OCI-LY7 (cell line): ENCODE results near the gene SLC38A3. TPM values are rescaled to one million over a fixed set of nuclear protein-coding genes. Genes with fewer than 3 reads are reported as not detected.

Experiments used
- BruUV-seq: library from RNA; stranded (reverse); fragments of 400-500 nt; replicated peaks from 2 replicates; lab custom pipeline; 2021; lab: Mats Ljungman, UMichigan
- CTCF ChIA-PET: fragments of 300-600 bp; sonication (Branson Sonifier 250); formaldehyde crosslinking; loops from one replicate; lab custom pipeline; 2022; ENCODE audit warnings: antibody characterized with exemption; ENCODE audit not compliant: unreplicated experiment; lab: Charles Lee
- POLR2A ChIA-PET: fragments of 300-600 bp; sonication (Branson Sonifier 250); formaldehyde crosslinking; loops from one replicate; lab custom pipeline; 2022; ENCODE audit warnings: antibody characterized with exemption; lab: Charles Lee
- DNase-seq: peaks from one replicate; pipeline ENCODE4 v3.0.0-alpha.2; 2015; ENCODE audit warnings: low spot score
- H2AFZ ChIP-seq: fragments of 200-600 bp; sonication (generic), shearing (Covaris generic); 2 replicates; pipeline ENCODE4 v1.6.1; 2014; ENCODE audit warnings: mild to moderate bottlenecking, antibody characterized with exemption, low read length, moderate library complexity
- H3K27ac ChIP-seq: fragments of 200-600 bp; sonication (generic); 2 replicates; pipeline ENCODE4 v1.5.1; 2014; ENCODE audit warnings: mixed run types, low read depth, mild to moderate bottlenecking, moderate library complexity, low read length, inconsistent platforms; ENCODE audit not compliant: poor library complexity, severe bottlenecking
- H3K36me3 ChIP-seq: fragments of 200-600 bp; sonication (generic); 2 replicates; pipeline ENCODE4 v1.6.1; 2014; ENCODE audit warnings: mild to moderate bottlenecking, antibody characterized with exemption, low read length, moderate library complexity, mixed read lengths; ENCODE audit not compliant: insufficient read depth
- H3K4me1 ChIP-seq: fragments of 200-600 bp; sonication (generic); 2 replicates; pipeline ENCODE4 v1.5.1; 2014; ENCODE audit warnings: mild to moderate bottlenecking, low read length; ENCODE audit not compliant: insufficient read depth, poor library complexity, severe bottlenecking
- H3K4me2 ChIP-seq: fragments of 200-600 bp; sonication (generic); 2 replicates; pipeline ENCODE4 v1.6.1; 2014; ENCODE audit warnings: mild to moderate bottlenecking, low read length
- H3K4me3 ChIP-seq: fragments of 200-600 bp; sonication (generic); 2 replicates; pipeline ENCODE4 v1.5.1; 2014; ENCODE audit warnings: mild to moderate bottlenecking, low read depth, low read length; ENCODE audit not compliant: poor library complexity, severe bottlenecking
- H3K79me2 ChIP-seq: fragments of 200-600 bp; sonication (generic); 2 replicates; pipeline ENCODE4 v1.6.1; 2016; ENCODE audit warnings: low read depth, mild to moderate bottlenecking, low read length, moderate library complexity, mixed read lengths; ENCODE audit not compliant: insufficient read depth
- H3K9me2 ChIP-seq: fragments of 200-600 bp; sonication (generic); 2 replicates; pipeline ENCODE4 v1.6.1; 2016; ENCODE audit warnings: mild to moderate bottlenecking, low read length, mixed read lengths; ENCODE audit not compliant: insufficient read depth
- H3K9me3 ChIP-seq: fragments of 200-600 bp; sonication (generic); 2 replicates; pipeline ENCODE4 v1.6.1; 2014; ENCODE audit warnings: mild to moderate bottlenecking, mixed run types, low read length, mixed read lengths
- H4K20me1 ChIP-seq: fragments of 200-600 bp; sonication (generic); 2 replicates; pipeline ENCODE4 v1.6.1; 2014; ENCODE audit warnings: mild to moderate bottlenecking, antibody characterized with exemption, low read length, moderate library complexity, mixed read lengths; ENCODE audit not compliant: insufficient read depth
- CTCF ChIP-seq: fragments of 200-600 bp; sonication (generic); conservative IDR thresholded peaks from 2 replicates; pipeline ENCODE4 v1.5.1; 2014; ENCODE audit warnings: mild to moderate bottlenecking, antibody characterized with exemption, low read length, moderate library complexity, mixed read lengths
- EZH2phosphoT487 ChIP-seq: fragments of 200-600 bp; sonication (generic); IDR thresholded peaks from 2 replicates; pipeline ENCODE4 v1.6.1; 2018; ENCODE audit warnings: low read depth, borderline replicate concordance, mild to moderate bottlenecking, mixed run types, antibody characterized with exemption, low read length, moderate library complexity, mixed read lengths
- intact Hi-C: fragments of 100-400 bp; cut with micrococcal nuclease; formaldehyde crosslinking; loops from one replicate; pipeline ENCODE4 v1.10.0; 2022; ENCODE audit not compliant: unreplicated experiment
- total RNA-seq, 2 experiments: library from RNA; depleted of rRNA in 1 of 2; stranded (reverse); fragments of >200 nt in 1 of 2; shearing (Covaris generic) in 1 of 2; gene quantifications; 2 replicates each; pipeline ENCODE4 v1.2.3, GENCODE V29; 2014 to 2022

Gene SLC38A3
- total RNA-seq, 2 experiments from 2014 or later = not detected

GRCh38 chr3:50258979-50259378, 53.9 kb downstream of the SLC38A3 start:
- H3K9me3 ChIP-seq = no peaks in the 10 kb centered on the region
- H3K4me3 ChIP-seq = no peak overlapping the region
- POLR2A ChIA-PET = interaction anchor here (0.6 kb wide), 1 partner anchor 23 kb away, joined by 3 read pairs; the partner anchor contains the start of gene GNAI2
- no TSS peak for BruUV-seq
- TF ChIP-seq EZH2phosphoT487 (no peak), CTCF (no peak)
- CTCF ChIA-PET = interaction anchor here (0.6 to 1.9 kb wide), 2 partner anchors 12 to 67 kb away, joined by 3 to 6 read pairs; no protein-coding TSS in a partner anchor
- peaks cover 4% of the 10 kb centered on the region for H3K4me1 ChIP-seq
- no peak for DNase-seq
- H3K4me2 ChIP-seq = no peak overlapping the region
- no peaks in the 10 kb centered on the region for H4K20me1 ChIP-seq
- H3K27ac ChIP-seq = no peak overlapping the region
- peaks cover 52% of the 10 kb centered on the region for H3K36me3 ChIP-seq
- no peaks in the 10 kb centered on the region for H3K9me2 ChIP-seq
- no peaks in the 10 kb centered on the region for H3K79me2 ChIP-seq
- intact Hi-C loops = no loop called here
- no peak overlapping the region for H2AFZ ChIP-seq

GRCh38 chr3:50259432-50260026, 54.5 kb downstream of the SLC38A3 start:
- Histone ChIP-seq H3K79me2 (no peaks in the 10 kb centered on the region), H3K27ac (no peak overlapping the region), H3K36me3 (peaks cover 47% of the 10 kb centered on the region), H3K4me2 (peak overlapping the region; percentile 64; the same call in 1 of the 2 replicates), H3K4me1 (peaks cover 4% of the 10 kb centered on the region), H3K4me3 (peak overlapping the region; percentile 50), H3K9me3 (no peaks in the 10 kb centered on the region), H4K20me1 (no peaks in the 10 kb centered on the region), H2AFZ (no peak overlapping the region), H3K9me2 (no peaks in the 10 kb centered on the region)
- intact Hi-C loops = no loop called here
- ChIA-PET POLR2A (interaction anchor here (0.6 kb wide), 2 partner anchors 22 to 24 kb away, joined by 3 read pairs; partner anchors contain the start of gene GNAI2), CTCF (interaction anchor here (0.6 to 1.9 kb wide), 5 partner anchors 9 to 67 kb away, joined by 3 to 6 read pairs (median 3); no protein-coding TSS in a partner anchor)
- no TSS peak for BruUV-seq
- DNase-seq = no peak
- TF ChIP-seq CTCF (no peak), EZH2phosphoT487 (no peak)
